ENCODE data around the gene FAM174C. TPM values are rescaled to one million over a fixed set of nuclear protein-coding genes. Genes with fewer than 3 reads are reported as not detected.

The FAM174C gene
- polyA plus RNA-seq, 3 donors = 32.8 to 56.2 (median 40.0) TPM

GRCh38 chr19:1236576-1236975, 38.8 kb upstream of the FAM174C start:
- Histone ChIP-seq H3K79me2 (ENCODE audit: insufficient read depth, low read length) (no peaks in the 10 kb centered on the region), H3K27me3 (ENCODE audit: control insufficient read depth in 2 of 2, insufficient read depth in 2 of 2, low read length in 2 of 2) (peaks cover 11 to 43% of the 10 kb centered on the region in 2 donors), H4K20me1 (ENCODE audit: insufficient read depth, low read length) (peaks cover 13% of the 10 kb centered on the region), H3K36me3 (replicated peaks in 1 of 2; ENCODE audit: control insufficient read depth in 1 of 2, insufficient read depth in 2 of 2, low read length in 2 of 2) (no peaks in the 10 kb centered on the region), H3K4me2 (replicated peaks; ENCODE audit: extremely low read depth, low read length, poor library complexity, severe bottlenecking) (peak overlapping the region; percentile 69), H3K9me3 (replicated peaks in 1 of 2; ENCODE audit: control insufficient read depth in 1 of 2, insufficient read depth in 1 of 2, low read length in 2 of 2) (no peaks in the 10 kb centered on the region), H3K27ac (ENCODE audit: low read depth in 1 of 2, low read length in 2 of 2) (no peak overlapping the region), H3K4me3 (replicated peaks in 1 of 3; ENCODE audit: low read depth in 2 of 3, low read length in 3 of 3) (peak overlapping the region in 1 of 3 experiments; percentile 57), H3K9ac (ENCODE audit: insufficient read depth, low read length, poor library complexity, severe bottlenecking) (no peak overlapping the region), H2AFZ (ENCODE audit: insufficient read depth, low read depth, low read length, poor library complexity, severe bottlenecking) (peak overlapping the region; percentile 53), H3K4me1 (ENCODE audit: control insufficient read depth in 1 of 2, insufficient read depth in 2 of 2, low read length in 2 of 2) (peaks cover 25 to 38% of the 10 kb centered on the region in 2 donors)
- Mint-ChIP-seq H3K27ac (no peak overlapping the region), H3K27me3 (ENCODE audit: low read depth in 3 of 3) (peaks cover 33 to 56% (median 41%) of the 10 kb centered on the region in 3 donors), H3K36me3 (peaks cover 3 to 11% of the 10 kb centered on the region in 2 donors), H3K4me3 (no peak overlapping the region), H3K9me3 (peaks cover 0 to 12% (median 2%) of the 10 kb centered on the region in 7 donors), H3K4me1 (peaks cover 29% of the 10 kb centered on the region)
- no peak for DNase-seq
- no peak for TF ChIP-seq CTCF (IDR thresholded peaks at IDR 0.05)
- 25% methylated on average over 22 of the region's 42 CpGs for WGBS (ENCODE audit: insufficient coverage)
- intact Hi-C loops (cut with micrococcal nuclease) = loop anchor here in 1 of 2 donors (5.0 kb wide), 1 partner anchor 34 kb away; no protein-coding TSS in a partner anchor

GRCh38 chr19:1237027-1237659, 38.2 kb upstream of the FAM174C start:
- Mint-ChIP-seq H3K27me3 (ENCODE audit: low read depth in 3 of 3) (peaks cover 33 to 56% (median 38%) of the 10 kb centered on the region in 3 donors), H3K27ac (no peak overlapping the region), H3K9me3 (peaks cover 0 to 12% (median 2%) of the 10 kb centered on the region in 7 donors), H3K4me3 (peak overlapping the region; percentile 31 to 63), H3K36me3 (peaks cover 3 to 11% of the 10 kb centered on the region in 2 donors), H3K4me1 (peaks cover 31% of the 10 kb centered on the region)
- Histone ChIP-seq H3K9me3 (replicated peaks in 1 of 2; ENCODE audit: control insufficient read depth in 1 of 2, insufficient read depth in 1 of 2, low read length in 2 of 2) (no peaks in the 10 kb centered on the region), H4K20me1 (ENCODE audit: insufficient read depth, low read length) (peaks cover 16% of the 10 kb centered on the region), H3K79me2 (ENCODE audit: insufficient read depth, low read length) (peaks cover 5% of the 10 kb centered on the region), H3K4me2 (replicated peaks; ENCODE audit: extremely low read depth, low read length, poor library complexity, severe bottlenecking) (peak overlapping the region; percentile 69), H3K4me1 (ENCODE audit: control insufficient read depth in 1 of 2, insufficient read depth in 2 of 2, low read length in 2 of 2) (peaks cover 28 to 42% of the 10 kb centered on the region in 2 donors), H3K36me3 (replicated peaks in 1 of 2; ENCODE audit: control insufficient read depth in 1 of 2, insufficient read depth in 2 of 2, low read length in 2 of 2) (no peaks in the 10 kb centered on the region), H3K4me3 (replicated peaks in 1 of 3; ENCODE audit: low read depth in 2 of 3, low read length in 3 of 3) (peak overlapping the region in 1 of 3 experiments; percentile 57), H3K27me3 (ENCODE audit: control insufficient read depth in 2 of 2, insufficient read depth in 2 of 2, low read length in 2 of 2) (peaks cover 11 to 43% of the 10 kb centered on the region in 2 donors), H3K9ac (ENCODE audit: insufficient read depth, low read length, poor library complexity, severe bottlenecking) (peak overlapping the region; percentile 15), H2AFZ (ENCODE audit: insufficient read depth, low read depth, low read length, poor library complexity, severe bottlenecking) (peak overlapping the region; percentile 53), H3K27ac (ENCODE audit: low read depth in 1 of 2, low read length in 2 of 2) (no peak overlapping the region)
- WGBS (ENCODE audit: insufficient coverage) = under 1% methylated on average over 57 of the region's 60 CpGs
- TF ChIP-seq CTCF (IDR thresholded peaks at IDR 0.05) = no peak
- intact Hi-C loops (cut with micrococcal nuclease) = loop anchor here in 1 of 2 donors (5.0 kb wide), 1 partner anchor 35 kb away; no protein-coding TSS in a partner anchor
- DNase-seq = no peak

Measured in CD14-positive monocyte (primary cell).